SHP77 (cell line): ENCODE measurements around the gene IFNLR1.
A peak's percentile ranks its signal among the peaks of the same experiment; 100 is the strongest.

Experiments used
- DNase-seq, 2 experiments: peaks; one replicate each; lab custom pipeline; 2025; lab: John Stamatoyannopoulos, UW

Gene IFNLR1

DNA sequence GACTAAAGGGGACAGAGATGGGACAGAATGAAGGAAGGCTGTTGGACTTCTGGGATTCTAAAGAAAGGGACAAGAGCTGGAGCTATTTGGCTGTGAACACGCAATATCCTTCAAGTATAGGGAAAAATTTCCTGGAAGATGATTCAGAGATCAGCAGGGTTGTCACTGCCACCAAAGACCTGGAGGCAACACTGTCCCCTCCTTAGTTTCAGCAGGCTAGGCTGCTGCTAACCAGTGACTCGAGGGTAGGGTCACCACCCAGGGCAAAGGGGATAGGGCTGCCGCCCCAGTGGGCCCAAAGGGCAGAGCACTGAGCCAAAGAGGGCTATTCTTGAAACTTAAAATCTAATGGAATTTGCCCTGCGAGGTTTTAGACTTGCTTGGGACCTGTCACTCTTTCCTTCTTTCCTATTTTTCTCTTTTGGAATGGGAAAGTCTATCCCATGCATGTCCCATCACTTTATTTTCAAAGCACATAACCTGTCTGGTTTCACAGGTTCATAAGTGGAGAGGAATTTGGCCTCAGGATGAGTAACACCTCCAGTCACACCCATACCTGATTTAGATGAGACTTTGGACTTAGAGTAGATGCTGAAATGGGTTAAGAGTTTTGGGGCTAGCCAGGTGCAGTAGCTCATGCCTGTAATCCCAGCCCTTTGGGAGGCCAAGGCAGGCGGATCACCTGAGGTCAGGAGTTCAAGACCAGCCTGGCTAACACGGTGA, 11.9 kb downstream of the IFNLR1 start:
- no peak for DNase-seq

DNA sequence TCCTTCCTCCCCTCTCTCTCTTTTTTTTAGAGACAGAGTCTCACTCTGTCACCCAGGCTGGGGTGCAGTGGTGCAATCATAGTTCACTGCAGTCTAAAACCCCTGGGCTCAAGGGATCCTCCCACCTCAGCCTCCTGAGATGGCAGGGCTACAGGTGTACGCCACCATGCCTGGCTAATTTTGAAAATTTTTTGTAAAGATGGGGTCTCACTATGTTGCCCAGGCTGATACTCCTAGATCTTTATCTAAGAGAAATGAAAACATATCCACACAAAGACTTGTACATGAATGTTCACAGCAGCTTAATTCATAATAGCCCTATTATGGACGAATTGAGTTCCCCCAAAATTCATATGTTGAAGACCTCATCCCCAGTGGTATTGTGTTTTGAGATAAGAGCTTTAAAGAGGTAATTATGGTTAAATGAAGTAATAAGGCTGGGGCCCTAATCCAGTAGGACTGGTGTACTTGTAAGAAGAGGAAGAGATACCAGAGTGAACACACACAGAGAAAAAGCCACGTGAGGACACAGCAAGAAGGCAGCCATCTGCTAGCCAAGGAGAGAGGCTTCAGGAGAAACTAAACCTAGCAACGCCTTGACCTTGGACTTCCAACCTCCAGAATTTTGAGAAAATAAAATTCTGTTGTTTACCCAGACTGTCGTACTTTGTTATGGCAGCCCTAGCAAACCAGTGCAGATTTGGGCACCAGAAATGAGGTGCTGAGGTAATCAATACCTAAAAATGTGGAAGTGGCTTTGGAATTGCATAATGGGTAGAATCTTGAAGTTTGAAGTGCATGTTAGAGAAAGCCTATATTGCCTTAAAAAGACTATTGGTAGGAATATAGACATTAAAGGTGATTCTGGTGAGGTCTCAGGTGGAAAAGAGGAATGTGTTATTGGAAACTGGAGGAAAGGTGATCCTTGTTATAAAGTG, 13.2 kb downstream of the IFNLR1 start:
- DNase-seq: no peak

DNA sequence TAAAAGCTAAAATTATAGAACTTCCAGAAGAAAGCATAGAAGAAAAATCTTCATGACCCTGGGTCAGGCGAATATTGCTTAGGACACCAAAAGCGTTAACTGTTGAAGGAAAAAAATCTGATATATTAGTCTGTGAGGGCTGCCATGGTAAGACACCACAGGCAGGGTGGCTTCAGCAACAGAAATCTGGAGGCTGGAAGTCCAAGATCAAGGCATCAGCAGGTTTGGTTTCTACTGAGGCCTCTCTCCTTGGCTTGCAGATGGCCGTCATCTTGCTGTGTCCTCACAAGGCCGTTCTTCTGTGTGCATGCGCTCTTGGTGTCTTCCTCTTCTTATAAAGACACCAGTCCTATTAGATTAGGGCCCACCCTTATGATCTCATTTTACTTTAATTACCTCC, 14.5 kb downstream of the IFNLR1 start:
- no peak for DNase-seq

DNA sequence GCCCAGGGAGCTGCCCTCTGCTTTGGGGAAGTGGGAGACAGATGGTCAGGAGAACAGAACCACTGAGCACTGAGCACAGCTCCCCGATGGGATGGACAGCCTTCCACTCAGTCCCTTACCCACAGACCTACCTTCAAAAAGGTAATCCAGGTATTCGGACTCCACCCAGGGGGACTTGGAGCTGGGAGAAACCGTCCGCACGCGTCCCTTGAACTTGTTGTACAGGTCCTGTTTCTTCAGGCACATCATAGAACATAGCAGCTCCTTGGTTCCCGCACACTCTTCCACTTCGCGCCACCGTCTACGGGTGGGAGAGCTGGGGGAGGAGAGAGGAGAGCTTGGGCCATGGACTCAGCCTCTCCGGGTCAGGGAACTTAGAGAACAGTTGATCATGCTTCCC, 17.8 kb downstream of the IFNLR1 start:
- no peak for DNase-seq

DNA sequence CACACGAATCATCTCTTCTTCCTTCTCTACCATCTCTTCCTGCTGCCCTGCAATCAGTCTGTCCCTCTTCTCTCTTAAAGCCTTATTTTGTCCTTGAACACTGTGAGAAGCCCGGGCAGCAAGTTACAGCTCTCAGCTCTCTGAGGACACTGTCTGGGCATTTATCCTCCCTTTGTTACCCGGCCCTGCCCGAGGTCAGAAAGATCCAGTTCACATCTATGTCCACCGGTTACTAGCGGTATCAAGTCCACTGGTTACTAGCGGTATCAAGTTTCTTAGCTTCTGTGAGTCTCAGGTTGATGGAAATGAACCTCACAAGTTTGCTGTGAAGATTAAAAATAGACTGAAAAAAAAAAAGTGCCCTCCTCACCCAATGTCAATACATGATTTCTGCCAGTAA, 18.8 kb downstream of the IFNLR1 start:
- DNase-seq: no peak

DNA sequence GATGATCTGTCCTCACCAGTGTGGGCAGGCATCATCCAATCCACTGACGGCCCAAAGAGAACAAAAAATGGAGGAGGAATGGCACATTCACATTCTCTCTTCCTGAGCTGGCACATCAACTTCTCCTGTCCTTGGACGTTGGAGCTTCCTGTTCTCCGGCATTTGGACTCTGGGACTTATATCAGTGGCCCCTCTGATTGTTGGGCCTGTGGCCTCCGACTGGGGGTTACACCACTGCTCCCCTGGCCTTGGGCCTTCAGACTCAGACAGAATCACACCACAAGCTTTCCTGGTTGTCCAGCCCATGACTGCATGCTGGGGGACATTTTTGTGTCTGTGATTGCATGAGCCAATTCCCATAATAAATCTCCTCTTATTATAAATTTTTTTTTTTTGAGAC, 20.1 kb downstream of the IFNLR1 start:
- no peak for DNase-seq

DNA sequence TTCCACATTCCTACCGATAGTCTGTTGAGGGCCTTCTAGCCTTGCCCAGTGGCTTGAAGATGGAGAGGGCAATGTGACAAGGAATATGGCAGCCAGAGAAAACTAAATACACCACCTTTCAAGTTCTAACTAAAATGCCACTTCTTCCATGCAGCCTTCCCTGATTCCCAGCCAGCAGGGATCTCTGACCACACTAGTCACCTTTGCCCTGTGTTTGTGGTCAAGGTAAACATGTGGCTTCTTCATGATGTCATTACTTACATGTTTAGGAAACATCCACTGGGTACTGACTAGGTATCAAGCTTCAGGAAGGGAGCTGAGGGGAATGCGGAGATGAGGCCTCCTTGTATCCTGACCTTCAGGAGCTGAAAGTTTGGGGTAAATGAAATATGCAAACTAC, 21.6 kb downstream of the IFNLR1 start:
- no peak for DNase-seq

DNA sequence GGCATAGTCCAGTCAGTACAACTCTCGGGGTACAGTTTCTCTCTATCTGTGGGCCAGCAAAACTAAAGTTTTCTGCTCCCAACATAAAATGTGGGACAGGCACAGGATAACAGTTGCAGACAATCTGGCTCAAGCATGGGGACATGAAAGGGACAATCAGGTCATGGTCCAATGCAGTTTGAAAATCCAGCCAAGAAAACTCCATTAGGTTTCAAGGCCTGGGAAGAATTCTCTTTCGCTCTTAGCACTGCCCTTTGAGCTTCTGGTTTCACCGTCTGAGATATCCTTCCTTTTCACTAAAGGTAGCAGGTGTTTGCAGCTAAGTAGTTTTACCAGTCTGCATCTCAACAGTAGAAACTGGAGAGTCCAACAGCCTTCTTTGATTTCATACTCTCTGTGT, 23.1 kb downstream of the IFNLR1 start:
- DNase-seq: no peak

DNA sequence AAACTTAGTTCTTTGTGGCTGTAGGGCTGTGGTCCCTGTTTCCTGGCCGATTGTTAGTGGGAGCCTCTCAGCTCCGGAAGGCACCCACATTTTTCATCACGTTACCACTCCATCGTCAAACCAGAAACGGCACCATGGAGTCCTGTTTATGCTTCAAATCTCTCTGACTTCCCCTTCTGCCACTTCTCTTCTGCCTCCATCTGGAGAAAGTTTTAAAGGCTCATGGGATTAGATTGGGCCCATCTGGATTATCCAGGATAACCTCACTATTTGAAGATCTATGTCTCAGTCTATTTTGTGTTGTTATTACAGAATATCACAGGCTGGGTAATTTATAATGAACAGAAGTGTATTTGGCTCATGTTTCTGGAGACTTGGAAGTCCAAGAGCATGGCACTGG, 24.9 kb downstream of the IFNLR1 start:
- no peak for DNase-seq

DNA sequence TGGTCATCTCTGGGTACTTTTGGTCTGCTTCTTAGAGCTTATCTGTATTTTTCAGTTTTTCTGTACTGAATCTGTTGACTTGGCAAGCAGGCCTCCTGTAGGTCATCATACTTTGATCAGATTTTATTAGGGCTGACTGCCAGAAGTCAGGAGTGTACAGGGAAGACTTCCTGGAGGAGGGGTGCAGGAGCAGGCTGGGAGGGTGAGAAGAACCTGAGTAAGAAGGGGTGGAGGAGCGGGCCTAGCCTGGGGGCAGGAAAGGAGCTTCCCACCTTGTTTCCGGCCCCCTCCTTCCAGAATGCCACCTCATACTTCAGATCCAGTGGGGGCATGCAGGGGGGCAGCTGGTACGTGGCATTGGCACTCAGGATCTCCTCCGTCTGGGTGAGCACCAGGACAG, 25.8 kb downstream of the IFNLR1 start:
- DNase-seq: no peak

DNA sequence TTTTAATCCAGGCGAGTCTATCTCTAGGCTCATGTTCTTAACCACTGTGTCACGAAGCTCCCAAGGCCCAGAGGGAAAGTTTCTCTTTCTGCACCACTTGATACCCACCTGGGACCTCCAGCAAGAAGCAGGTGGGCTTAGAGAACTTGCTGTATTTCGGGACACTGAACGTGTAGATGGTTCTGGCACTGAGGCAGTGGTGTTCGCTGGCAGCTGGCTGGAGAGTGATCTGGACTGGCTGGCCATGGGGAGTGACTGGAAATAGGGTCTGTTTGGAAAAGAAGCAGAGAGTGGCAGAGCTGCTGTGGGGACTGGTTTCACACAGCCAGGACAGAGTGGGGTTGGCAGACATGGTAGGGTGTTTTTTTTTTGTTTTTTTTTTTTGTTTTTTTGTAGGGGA, 27.7 kb downstream of the IFNLR1 start:
- DNase-seq: no peak

DNA sequence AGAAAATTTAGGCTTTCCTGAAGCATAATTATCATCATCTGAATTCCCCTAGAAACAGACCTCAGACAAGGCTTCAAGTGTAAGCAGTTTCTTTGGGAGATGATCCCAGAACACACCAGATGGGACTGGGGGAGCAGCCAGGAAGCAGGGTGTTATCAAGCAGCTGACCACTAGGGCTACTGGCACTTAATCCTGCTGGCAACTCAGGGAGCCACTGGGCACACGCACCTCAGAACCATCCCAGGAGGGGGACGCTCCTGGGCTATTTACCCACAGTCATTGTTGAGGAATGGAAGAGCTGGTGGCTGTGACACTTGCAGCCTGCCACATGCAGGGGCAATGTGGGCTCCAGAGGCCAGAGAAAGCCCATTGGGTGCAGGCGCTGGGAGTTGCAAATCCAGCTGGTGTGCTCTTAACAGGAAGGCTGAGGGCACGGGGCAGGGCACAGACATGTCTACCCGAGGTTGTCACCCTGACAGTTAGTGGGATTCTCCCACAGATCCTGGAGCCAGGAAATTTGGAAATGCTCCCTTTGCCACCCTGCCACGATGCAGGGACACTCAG, 29.1 kb downstream of the IFNLR1 start:
- no peak for DNase-seq

DNA sequence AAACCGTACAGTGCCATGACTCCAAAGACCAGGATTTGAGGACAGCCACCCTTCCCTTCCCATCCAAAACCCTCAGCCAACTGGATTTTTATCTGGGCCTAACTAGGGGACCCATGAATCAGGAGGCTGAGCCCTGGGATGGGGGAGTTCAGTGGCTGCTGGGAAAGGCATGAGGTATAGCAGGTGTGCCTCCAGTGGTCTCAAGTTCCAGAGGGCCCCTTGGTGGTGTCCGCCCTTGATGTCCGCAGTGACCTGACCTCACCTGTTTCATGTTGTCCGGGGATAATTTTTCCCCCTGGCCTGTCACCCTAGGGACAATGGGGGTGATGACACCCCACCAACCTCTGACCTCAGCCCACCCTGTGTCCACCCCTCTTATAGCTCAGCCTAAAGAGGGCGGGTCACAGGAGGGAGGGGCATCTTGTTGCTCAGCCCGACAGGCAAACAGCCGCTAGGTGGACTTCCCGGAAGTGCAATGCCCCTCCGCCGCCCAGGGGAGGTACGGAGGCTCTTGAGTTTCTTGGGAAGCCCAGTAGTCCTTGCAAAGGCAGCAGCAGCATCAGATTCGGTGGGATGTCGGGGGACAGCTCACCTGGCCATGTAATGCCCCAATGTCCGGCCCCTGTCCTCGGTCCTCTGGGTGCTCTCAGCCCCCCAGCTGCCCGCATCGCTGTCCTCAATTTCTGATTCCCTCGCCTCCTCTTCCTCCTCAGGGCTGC, 30.4 kb downstream of the IFNLR1 start:
- DNase-seq: no peak

DNA sequence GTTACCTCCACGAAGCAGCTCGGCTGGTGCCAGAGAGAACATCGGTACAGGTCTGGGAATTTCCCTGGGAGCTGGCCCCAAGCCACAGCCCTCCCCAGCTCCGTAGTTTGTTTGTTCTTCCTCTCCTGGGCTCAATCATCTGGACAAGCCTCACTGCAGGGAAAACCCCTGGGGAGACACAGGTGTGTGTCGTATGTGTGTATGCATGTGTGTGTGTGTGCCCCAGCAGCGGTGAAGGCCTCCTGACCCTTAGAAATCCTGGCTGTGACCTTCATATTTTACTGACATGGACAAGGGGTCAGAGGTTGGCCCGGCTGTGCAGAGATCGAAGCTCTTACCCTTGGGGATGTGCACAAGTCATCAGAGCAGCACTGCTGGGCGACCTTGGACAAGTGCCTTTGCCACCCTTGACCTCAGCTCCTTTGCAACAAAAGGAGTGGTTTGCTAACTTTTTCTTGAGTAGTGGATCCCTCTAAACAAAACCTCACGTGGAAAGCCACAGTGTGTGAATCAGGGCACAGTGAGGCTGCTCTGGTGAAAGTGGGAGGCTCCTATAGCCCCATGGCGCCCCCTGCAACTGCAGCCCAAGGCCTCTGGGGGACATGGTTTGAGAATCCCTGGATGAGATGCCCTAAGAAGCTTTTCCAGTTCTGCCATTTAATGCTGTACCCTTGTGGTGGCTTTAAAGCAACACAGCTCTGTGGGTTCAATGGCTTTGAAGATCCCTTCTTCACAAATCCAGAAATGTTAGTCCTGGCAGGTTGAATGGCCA, 31.9 kb downstream of the IFNLR1 start:
- DNase-seq: peak in 1 of 2 experiments; percentile 7

DNA sequence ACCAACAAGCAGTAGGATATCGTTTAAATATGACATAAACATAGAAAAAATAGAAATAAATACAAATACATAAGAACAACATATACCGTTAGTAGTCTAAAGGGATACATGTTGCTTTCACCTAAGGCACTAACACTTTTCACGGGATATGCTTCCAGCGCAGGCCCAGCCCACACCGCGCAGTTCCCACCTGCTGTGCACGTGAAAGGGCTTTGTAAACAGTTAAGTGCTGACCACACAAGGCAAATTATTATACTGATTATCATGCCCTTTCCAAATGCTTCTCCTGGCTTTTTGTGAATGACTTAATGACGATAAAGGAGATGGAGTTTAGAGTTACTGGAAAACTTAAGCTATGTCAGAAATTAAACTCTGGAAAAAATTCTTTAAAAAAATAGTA, 32.9 kb downstream of the IFNLR1 start:
- DNase-seq: no peak

DNA sequence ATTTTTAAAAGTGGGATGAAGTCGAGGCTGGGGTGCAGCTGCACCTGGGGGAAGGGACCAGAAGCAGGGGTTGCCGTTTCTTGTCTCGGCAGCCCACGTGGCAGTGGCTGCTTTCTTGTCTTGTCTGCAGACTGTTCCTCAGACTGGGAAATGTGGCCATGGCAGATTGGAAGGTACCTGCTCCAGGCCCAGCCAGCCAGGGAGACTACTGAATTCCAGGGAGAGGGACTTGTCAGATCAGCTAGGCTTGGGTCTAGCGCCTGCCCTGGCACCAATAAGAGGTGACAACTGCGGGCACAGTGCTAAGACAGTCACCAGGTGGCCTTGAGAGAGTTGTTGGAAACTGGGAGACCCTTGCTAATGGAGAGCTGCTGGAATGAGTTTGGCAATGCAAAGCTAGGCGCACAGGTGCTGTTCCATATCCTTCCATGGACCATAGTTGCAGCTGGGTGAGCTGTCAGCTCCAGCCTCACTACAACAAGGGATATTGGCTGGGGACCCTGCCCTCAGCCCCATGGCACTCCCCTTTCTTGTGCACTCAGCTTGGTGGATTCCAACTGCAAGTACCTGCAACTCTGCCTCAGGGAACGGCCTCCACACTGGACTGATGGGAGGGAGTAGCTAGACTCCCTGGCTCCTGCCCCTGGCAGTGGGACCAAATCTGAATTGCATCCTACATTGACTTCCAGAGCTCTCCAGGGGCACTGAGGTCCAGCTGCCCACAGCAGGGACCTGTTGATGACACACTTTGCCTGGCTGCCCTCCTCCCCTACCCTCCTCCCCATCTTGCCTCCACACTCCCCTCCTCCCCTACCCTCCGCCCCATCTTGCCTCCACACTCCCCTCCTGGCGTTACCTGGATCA, 34.2 kb downstream of the IFNLR1 start:
- no peak for DNase-seq

DNA sequence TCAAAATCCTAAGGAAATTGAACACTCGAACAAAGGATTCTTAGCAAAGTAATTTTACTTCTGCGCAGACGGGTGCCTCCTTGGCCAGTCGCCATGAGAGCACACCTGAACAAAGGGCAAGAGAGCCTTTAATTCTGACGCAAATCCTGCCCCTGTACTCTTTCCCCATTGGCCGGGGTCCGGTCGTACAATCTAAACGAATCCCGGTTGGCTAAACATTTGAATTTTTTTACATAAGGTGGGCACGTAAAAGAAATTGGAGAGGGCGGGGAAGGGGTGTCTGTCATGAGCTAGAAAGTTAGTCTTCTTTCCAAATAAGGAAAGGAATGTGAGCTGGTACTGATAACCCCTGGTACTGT, 35.9 kb downstream of the IFNLR1 start:
- DNase-seq: peak; percentile 11 to 39

DNA sequence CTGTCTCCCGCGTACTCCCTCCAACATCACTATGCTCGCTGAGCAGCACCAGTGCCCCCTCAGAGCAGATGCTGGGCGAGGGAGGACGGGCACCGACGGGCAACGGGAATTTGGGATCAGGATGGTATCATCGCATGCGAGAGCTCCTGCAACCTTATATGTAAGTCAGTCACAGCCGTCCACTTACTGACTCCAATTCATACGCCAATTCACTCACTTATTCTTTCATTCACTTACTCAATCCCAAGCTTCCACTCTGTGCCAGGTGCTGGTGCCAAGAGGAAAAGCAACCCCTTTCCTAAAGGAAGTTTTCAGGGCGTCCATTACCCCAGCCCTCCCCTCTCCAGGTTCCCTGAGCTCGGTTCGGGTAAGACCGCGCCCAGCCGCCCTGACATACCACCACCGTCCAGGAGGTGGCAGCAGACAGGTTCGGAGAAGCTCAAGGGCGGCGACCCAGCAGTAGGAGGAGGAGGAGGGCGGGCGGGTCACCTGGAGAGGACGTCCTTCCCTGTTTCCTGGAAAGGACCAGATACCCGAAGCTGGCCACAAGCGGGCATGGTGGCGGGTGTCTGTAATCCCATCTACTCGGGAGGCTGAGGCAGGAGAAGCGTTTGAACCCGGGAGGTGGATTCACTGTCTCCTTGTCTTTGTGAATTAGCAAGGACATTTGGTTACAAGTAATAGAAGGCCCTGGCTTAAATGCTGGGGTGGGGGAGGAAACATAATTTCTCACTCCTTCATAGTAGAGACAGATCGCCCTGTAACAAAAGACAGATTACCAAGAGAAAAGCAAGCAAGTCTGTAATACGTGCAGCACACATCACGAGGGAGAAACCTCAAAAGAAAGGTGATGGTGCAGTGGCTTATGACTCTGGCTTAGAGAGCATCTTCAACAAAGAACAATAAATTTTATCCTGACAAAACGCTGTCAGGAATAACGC, 36.6 kb downstream of the IFNLR1 start:
- DNase-seq: peak; percentile 71 to 80

DNA sequence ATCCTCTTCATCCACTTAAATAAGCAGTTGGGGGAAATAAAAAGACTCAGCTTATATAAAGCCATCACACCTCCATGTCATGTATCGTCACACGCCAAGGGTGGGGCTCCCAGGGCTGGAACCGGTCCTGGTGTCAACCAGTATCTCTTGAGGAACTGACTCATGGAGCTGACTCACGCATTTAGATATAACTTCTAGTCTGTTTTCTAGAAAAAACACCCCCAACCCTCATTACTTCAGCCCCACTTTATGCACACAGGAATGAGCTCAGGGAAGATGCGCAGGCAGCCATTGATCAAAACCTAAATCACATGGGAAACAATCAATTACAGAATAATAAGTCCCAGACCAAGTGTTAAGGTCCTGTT, 37.2 kb downstream of the IFNLR1 start:
- no peak for DNase-seq

DNA sequence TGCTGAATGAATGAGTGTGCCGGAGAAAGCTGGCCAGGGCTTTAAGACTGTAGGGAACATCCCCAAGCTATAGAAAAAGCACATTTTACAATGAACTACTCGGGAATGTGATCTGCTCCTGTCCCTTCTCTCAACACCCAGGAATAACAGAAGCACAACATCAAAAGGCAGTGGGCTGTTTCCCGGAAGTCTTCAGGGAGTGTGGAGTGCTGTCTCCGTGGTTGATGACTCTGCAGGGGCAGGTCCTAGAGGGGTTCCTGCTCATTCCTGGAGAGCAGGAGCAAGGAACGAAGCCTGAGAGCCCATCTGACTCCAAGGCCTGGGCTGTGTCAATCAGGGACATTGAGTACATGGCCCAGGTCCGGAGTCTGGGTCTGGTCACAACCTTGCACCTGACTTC, 39.3 kb downstream of the IFNLR1 start:
- DNase-seq: no peak
